SK-N-SH treated with all-trans-retinoic acid at 6 μM for 48 hours (cell line): ENCODE measurements around the gene CCDC88C.

Experiments
- ATAC-seq: fragments of 200-7000 bp; cut with Tn5 transposase; 3 replicates; pipeline ENCODE4 v1.9.1; 2020; ENCODE audit warnings: mild to moderate bottlenecking, moderate library complexity
- ARNTL ChIP-seq: fragments of 450-650 bp; formaldehyde crosslinking; IDR thresholded peaks from 2 replicates; pipeline ENCODE4 v1.5.0; 2020; ENCODE audit warnings: low read depth, mild to moderate bottlenecking, moderate library complexity, borderline replicate concordance
- BACH2 ChIP-seq: fragments of 250-450 bp; sonication (Bioruptor Pico); IDR thresholded peaks from 2 replicates; pipeline ENCODE4 v1.9.0; 2021; ENCODE audit warnings: mild to moderate bottlenecking, borderline replicate concordance
- CSDC2 ChIP-seq: fragments of 250-450 bp; sonication (Bioruptor Pico); IDR thresholded peaks from 2 replicates; pipeline ENCODE4 v1.5.0; 2020; ENCODE audit warnings: mild to moderate bottlenecking, moderate library complexity
- ESRRG ChIP-seq: fragments of 250-450 bp; sonication (Bioruptor Pico); IDR thresholded peaks from 2 replicates; pipeline ENCODE4 v1.6.1; 2021; ENCODE audit warnings: mild to moderate bottlenecking
- GLIS3 ChIP-seq: fragments of 250-450 bp; sonication (Bioruptor Pico); IDR thresholded peaks from 2 replicates; pipeline ENCODE4 v1.5.0; 2020; ENCODE audit warnings: mild to moderate bottlenecking, moderate library complexity
- ISL1 ChIP-seq: fragments of 250-450 bp; sonication (Bioruptor Pico); IDR thresholded peaks from 2 replicates; pipeline ENCODE4 v2.1.2; 2022; ENCODE audit warnings: mild to moderate bottlenecking, moderate library complexity
- OSR1 ChIP-seq: fragments of 250-450 bp; sonication (Bioruptor Pico); IDR thresholded peaks from 2 replicates; pipeline ENCODE4 v1.8.0; 2022; ENCODE audit warnings: moderate library complexity, mild to moderate bottlenecking, inconsistent platforms
- PPARA ChIP-seq: fragments of 250-450 bp; sonication (Bioruptor Pico); IDR thresholded peaks from 2 replicates; pipeline ENCODE4 v1.5.0; 2020; ENCODE audit warnings: mild to moderate bottlenecking, borderline replicate concordance
- RARB ChIP-seq: fragments of 250-450 bp; sonication (Bioruptor Pico); IDR thresholded peaks from 2 replicates; pipeline ENCODE4 v1.8.0; 2021; ENCODE audit warnings: mild to moderate bottlenecking, moderate library complexity
- SNAI2 ChIP-seq: fragments of 250-450 bp; sonication (Bioruptor Pico); IDR thresholded peaks from 2 replicates; pipeline ENCODE4 v1.5.0; 2020; ENCODE audit warnings: mild to moderate bottlenecking, moderate library complexity
- TCF4 ChIP-seq: fragments of 250-450 bp; sonication (Bioruptor Pico); IDR thresholded peaks from 2 replicates; pipeline ENCODE4 v1.8.0; 2021; ENCODE audit warnings: mild to moderate bottlenecking, moderate library complexity, borderline replicate concordance
- TOX ChIP-seq: fragments of 250-450 bp; sonication (Bioruptor Pico); IDR thresholded peaks from 2 replicates; pipeline ENCODE4 v1.8.0; 2021; ENCODE audit warnings: mild to moderate bottlenecking, moderate library complexity, borderline replicate concordance
- ZC3H10 ChIP-seq: fragments of 250-450 bp; sonication (Bioruptor Pico); IDR thresholded peaks from 2 replicates; pipeline ENCODE4 v1.5.1; 2021; ENCODE audit warnings: mild to moderate bottlenecking, moderate library complexity
- ZFP3 ChIP-seq: fragments of 250-450 bp; sonication (Bioruptor Pico); IDR thresholded peaks from 2 replicates; pipeline ENCODE4 v1.5.0; 2020; ENCODE audit warnings: mild to moderate bottlenecking, moderate library complexity
- ZFP30 ChIP-seq: fragments of 450-650 bp; formaldehyde crosslinking; IDR thresholded peaks from 2 replicates; pipeline ENCODE4 v1.5.0; 2022; ENCODE audit warnings: mild to moderate bottlenecking, moderate library complexity
- ZNF565 ChIP-seq: fragments of 450-650 bp; formaldehyde crosslinking; conservative IDR thresholded peaks from 2 replicates; pipeline ENCODE4 v1.5.0; 2020; ENCODE audit warnings: low read depth, mild to moderate bottlenecking, moderate library complexity
- ZNF8 ChIP-seq: fragments of 450-650 bp; formaldehyde crosslinking; IDR thresholded peaks from 2 replicates; pipeline ENCODE4 v1.5.0; 2020; ENCODE audit warnings: mild to moderate bottlenecking, moderate library complexity
- TF ChIP-seq, protein P1 (sequence below): fragments of 250-450 bp; sonication (Bioruptor Pico); IDR thresholded peaks from 2 replicates; pipeline ENCODE4 v1.8.0; 2021; ENCODE audit warnings: low read depth, mild to moderate bottlenecking, moderate library complexity, borderline replicate concordance
- TF ChIP-seq, protein P2 (sequence below): fragments of 250-450 bp; sonication (Bioruptor Pico); IDR thresholded peaks from 2 replicates; pipeline ENCODE4 v1.5.1; 2020; ENCODE audit warnings: low read depth, mild to moderate bottlenecking, moderate library complexity
- TF ChIP-seq, protein P3 (sequence below): fragments of 250-450 bp; sonication (Bioruptor Pico); IDR thresholded peaks from 2 replicates; pipeline ENCODE4 v1.5.0; 2020; ENCODE audit warnings: mild to moderate bottlenecking, moderate library complexity
- TF ChIP-seq, protein P4 (sequence below): fragments of 250-450 bp; sonication (Bioruptor Pico); IDR thresholded peaks from 2 replicates; pipeline ENCODE4 v1.5.1; 2021; ENCODE audit warnings: mild to moderate bottlenecking, moderate library complexity

CCDC88C gene

DNA sequence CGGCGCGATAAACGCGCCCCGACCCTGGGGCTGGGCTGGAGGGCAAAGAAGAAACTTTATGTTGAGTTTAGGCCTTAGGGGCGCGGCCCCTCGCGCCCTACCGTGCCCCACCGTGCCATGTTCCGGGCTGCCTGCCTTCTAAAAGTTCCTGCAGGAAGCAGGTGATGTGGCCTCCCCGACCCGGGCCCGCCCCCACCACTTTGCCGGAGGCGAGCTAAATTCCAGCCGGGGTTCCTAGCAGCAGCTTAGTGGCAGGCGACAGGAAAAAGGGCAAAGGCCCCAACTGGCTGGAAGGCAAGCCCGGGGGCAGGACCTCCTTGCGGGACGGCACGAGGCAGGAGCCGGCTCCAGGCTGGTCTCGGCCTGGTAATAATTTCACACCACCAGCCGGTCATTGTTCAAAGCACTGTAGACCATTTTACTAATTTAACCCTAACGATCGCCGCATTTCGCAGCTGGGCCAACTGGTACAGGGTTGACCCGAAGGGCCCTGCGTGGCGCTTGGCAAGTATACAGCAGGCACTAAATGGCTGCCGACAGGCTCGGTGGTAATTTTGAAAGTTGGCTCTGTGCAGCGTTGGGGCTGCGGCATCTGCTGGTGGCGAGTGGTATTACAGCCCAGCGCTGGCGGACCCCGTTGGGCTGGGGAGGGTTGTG is 895 bp upstream of the CCDC88C start:
- peak; percentile 82 for ATAC-seq

DNA sequence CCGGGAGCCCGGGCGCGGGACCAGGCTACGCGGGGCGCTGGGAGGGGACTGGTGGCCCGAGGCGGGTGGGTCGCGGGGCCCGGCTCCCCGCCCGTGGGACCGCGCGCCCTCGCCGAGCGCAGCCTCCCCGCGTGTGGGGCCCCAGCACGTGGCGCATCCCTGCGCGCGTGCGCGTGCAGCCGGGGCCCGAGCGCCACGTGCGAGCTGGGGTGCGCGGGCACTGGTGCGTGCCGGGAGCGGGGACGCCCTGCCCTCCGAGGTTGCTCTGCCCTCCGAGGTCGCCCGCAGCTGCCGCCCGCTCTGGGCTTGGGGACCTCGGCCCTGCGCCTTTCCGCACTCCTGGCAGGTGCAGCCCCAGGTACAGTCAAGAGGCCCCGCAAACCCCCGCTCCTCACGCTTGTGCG is 365 bp upstream of the CCDC88C start:
- ATAC-seq: peak; percentile 42

More for the DNA sequence above, 895 bp upstream of the CCDC88C start:
- TF ChIP-seq ZFP30 (CRISPR knock-in tag) (no peak), OSR1 (CRISPR knock-in tag) (no peak), ARNTL (CRISPR knock-in tag) (no peak), RARB (CRISPR knock-in tag) (no peak), ESRRG (no peak), GLIS3 (no peak)
- TF ChIP-seq, protein P1, sequence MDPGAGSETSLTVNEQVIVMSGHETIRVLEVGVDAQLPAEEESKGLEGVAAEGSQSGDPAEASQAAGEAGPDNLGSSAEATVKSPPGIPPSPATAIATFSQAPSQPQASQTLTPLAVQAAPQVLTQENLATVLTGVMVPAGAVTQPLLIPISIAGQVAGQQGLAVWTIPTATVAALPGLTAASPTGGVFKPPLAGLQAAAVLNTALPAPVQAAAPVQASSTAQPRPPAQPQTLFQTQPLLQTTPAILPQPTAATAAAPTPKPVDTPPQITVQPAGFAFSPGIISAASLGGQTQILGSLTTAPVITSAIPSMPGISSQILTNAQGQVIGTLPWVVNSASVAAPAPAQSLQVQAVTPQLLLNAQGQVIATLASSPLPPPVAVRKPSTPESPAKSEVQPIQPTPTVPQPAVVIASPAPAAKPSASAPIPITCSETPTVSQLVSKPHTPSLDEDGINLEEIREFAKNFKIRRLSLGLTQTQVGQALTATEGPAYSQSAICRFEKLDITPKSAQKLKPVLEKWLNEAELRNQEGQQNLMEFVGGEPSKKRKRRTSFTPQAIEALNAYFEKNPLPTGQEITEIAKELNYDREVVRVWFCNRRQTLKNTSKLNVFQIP (CRISPR knock-in tag): no peak
- TF ChIP-seq, protein P2, sequence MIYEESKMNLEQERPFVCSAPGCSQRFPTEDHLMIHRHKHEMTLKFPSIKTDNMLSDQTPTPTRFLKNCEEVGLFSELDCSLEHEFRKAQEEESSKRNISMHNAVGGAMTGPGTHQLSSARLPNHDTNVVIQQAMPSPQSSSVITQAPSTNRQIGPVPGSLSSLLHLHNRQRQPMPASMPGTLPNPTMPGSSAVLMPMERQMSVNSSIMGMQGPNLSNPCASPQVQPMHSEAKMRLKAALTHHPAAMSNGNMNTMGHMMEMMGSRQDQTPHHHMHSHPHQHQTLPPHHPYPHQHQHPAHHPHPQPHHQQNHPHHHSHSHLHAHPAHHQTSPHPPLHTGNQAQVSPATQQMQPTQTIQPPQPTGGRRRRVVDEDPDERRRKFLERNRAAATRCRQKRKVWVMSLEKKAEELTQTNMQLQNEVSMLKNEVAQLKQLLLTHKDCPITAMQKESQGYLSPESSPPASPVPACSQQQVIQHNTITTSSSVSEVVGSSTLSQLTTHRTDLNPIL (CRISPR knock-in tag): no peak

More for the DNA sequence above, 365 bp upstream of the CCDC88C start:
- TF ChIP-seq ISL1 (CRISPR knock-in tag) (no peak), CSDC2 (no peak), ESRRG (no peak), TOX (no peak), ZNF8 (no peak), ZNF565 (CRISPR knock-in tag) (no peak), OSR1 (CRISPR knock-in tag) (no peak), BACH2 (CRISPR knock-in tag) (no peak), PPARA (CRISPR knock-in tag) (no peak), ARNTL (CRISPR knock-in tag) (no peak), ZC3H10 (CRISPR knock-in tag) (no peak), SNAI2 (CRISPR knock-in tag) (no peak), ZFP3 (CRISPR knock-in tag) (no peak), TCF4 (no peak)
- TF ChIP-seq, protein P3, sequence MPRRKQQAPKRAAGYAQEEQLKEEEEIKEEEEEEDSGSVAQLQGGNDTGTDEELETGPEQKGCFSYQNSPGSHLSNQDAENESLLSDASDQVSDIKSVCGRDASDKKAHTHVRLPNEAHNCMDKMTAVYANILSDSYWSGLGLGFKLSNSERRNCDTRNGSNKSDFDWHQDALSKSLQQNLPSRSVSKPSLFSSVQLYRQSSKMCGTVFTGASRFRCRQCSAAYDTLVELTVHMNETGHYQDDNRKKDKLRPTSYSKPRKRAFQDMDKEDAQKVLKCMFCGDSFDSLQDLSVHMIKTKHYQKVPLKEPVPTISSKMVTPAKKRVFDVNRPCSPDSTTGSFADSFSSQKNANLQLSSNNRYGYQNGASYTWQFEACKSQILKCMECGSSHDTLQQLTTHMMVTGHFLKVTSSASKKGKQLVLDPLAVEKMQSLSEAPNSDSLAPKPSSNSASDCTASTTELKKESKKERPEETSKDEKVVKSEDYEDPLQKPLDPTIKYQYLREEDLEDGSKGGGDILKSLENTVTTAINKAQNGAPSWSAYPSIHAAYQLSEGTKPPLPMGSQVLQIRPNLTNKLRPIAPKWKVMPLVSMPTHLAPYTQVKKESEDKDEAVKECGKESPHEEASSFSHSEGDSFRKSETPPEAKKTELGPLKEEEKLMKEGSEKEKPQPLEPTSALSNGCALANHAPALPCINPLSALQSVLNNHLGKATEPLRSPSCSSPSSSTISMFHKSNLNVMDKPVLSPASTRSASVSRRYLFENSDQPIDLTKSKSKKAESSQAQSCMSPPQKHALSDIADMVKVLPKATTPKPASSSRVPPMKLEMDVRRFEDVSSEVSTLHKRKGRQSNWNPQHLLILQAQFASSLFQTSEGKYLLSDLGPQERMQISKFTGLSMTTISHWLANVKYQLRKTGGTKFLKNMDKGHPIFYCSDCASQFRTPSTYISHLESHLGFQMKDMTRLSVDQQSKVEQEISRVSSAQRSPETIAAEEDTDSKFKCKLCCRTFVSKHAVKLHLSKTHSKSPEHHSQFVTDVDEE (CRISPR knock-in tag): no peak
- TF ChIP-seq, protein P1 (CRISPR knock-in tag): no peak
- TF ChIP-seq, protein P4, sequence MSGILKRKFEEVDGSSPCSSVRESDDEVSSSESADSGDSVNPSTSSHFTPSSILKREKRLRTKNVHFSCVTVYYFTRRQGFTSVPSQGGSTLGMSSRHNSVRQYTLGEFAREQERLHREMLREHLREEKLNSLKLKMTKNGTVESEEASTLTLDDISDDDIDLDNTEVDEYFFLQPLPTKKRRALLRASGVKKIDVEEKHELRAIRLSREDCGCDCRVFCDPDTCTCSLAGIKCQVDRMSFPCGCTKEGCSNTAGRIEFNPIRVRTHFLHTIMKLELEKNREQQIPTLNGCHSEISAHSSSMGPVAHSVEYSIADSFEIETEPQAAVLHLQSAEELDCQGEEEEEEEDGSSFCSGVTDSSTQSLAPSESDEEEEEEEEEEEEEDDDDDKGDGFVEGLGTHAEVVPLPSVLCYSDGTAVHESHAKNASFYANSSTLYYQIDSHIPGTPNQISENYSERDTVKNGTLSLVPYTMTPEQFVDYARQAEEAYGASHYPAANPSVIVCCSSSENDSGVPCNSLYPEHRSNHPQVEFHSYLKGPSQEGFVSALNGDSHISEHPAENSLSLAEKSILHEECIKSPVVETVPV: no peak
- TF ChIP-seq, protein P2 (CRISPR knock-in tag): no peak
